ENCODE data around the gene ZNF628.

DNA sequence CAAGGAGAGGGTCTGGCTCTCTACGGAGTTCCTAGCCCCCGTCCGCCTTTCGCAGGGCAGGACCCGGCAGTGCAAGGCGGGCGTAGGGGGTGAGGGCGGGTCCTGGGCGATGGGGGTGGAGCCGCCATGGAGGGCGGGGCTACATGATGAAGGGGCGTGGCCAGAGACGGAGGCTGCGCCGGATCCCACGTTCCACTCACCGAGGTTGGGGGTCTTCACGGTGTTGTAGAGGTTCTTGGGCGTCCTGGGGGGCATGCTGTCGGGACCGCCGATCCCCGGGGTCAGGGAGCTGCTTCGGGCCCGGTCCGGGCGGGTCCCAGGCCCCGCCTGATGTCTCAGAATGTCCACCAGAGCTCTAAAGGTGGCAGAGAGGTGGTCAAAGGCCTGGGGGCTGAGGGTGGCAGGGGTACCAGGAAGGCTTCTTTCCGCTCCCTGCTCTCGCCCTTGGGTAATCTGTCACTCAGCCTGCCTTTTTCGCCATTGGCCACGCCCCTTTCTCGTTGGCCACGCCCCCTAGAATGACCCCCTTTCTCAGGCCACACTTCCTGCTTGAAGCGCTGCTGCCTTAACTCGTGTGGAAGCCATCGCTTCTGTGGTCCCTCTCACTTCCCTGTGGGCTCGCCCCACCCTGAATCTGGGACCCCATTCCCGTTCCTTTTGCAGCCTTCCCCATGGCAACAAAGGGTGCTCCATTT is 35.9 kb upstream of the ZNF628 start:
- TF ChIP-seq POLR2A (IDR thresholded peaks at IDR 0.05; ENCODE audit: low read depth, low read length) (no peak), CTCF (conservative IDR thresholded peaks at IDR 0.05; ENCODE audit: low read depth, low read length) (no peak), NFE2L2 (IDR thresholded peaks at IDR 0.05; ENCODE audit: low read depth, low read length) (no peak), CEBPB (IDR thresholded peaks at IDR 0.05; ENCODE audit: low read depth, low read length) (no peak), SMC3 (IDR thresholded peaks at IDR 0.05; ENCODE audit: low read depth, low read length) (no peak)
